GM19395 (cell line): ENCODE results near the gene STXBP4.
A peak's percentile ranks its signal among the peaks of the same experiment; 100 is the strongest.

Experiments
- ATAC-seq: cut with Tn5 transposase; IDR thresholded peaks from one replicate; pipeline ENCODE4 v1.9.1; 2021; ENCODE audit warnings: mild to moderate bottlenecking, moderate library complexity; ENCODE audit not compliant: unreplicated experiment

Gene STXBP4

GRCh38 chr17:54969658-54970572 is 1.4 kb downstream of the STXBP4 start:
- no peak for ATAC-seq

GRCh38 chr17:54971147-54971546 is 2.6 kb downstream of the STXBP4 start:
- ATAC-seq, result no peak

GRCh38 chr17:54971901-54972300 is 3.3 kb downstream of the STXBP4 start:
- ATAC-seq, result no peak

- no peak for ATAC-seq
These were observed 4.0 kb downstream of the STXBP4 start for GRCh38 chr17:54972406-54973138.

GRCh38 chr17:54974759-54975158 is 6.2 kb downstream of the STXBP4 start:
- no peak for ATAC-seq

GRCh38 chr17:54976316-54976715 is 7.8 kb downstream of the STXBP4 start:
- no peak for ATAC-seq

- no peak for ATAC-seq
These were observed 9.2 kb downstream of the STXBP4 start for GRCh38 chr17:54977744-54978143.

- no peak for ATAC-seq
These were observed 11.1 kb downstream of the STXBP4 start for GRCh38 chr17:54979657-54980056.

- no peak for ATAC-seq
These were observed 11.8 kb downstream of the STXBP4 start for GRCh38 chr17:54980375-54980774.

GRCh38 chr17:54982399-54982798 is 13.8 kb downstream of the STXBP4 start:
- ATAC-seq, result no peak

- no peak for ATAC-seq
These were observed 14.7 kb downstream of the STXBP4 start for GRCh38 chr17:54983260-54983659.

- ATAC-seq, result no peak
These were observed 16.9 kb downstream of the STXBP4 start for GRCh38 chr17:54985476-54985875.

GRCh38 chr17:54990118-54990517 is 21.6 kb downstream of the STXBP4 start:
- ATAC-seq, result no peak

GRCh38 chr17:54991567-54991966 is 23.0 kb downstream of the STXBP4 start:
- no peak for ATAC-seq

GRCh38 chr17:54992797-54993639 is 24.5 kb downstream of the STXBP4 start:
- peak; percentile 70 for ATAC-seq

GRCh38 chr17:54996441-54996840 is 27.9 kb downstream of the STXBP4 start:
- ATAC-seq, result no peak

GRCh38 chr17:55002458-55002857 is 33.9 kb downstream of the STXBP4 start:
- no peak for ATAC-seq

GRCh38 chr17:55004484-55004883 is 35.9 kb downstream of the STXBP4 start:
- no peak for ATAC-seq

- ATAC-seq, result no peak
These were observed 37.0 kb downstream of the STXBP4 start for GRCh38 chr17:55005520-55005919.

GRCh38 chr17:55023626-55024025 is 55.1 kb downstream of the STXBP4 start:
- no peak for ATAC-seq

- ATAC-seq, result peak; percentile 98
These were observed 69.3 kb downstream of the STXBP4 start for GRCh38 chr17:55037828-55038227.
